ENCODE results near the gene LETM1. TPM values are rescaled to one million over a fixed set of nuclear protein-coding genes. Genes with fewer than 3 reads are reported as not detected.
"Not testable (repeated sequence)": the region's sequence is repeated elsewhere in the genome, so short reads cannot be mapped to it uniquely, and the experiment has no call there.

The LETM1 gene
- total RNA-seq, 1 donor from 2014 or later = 64.3 TPM

GRCh38 chr4:1851160-1851559 is 4.8 kb downstream of the LETM1 start:
- no peaks in the 10 kb centered on the region for H3K27me3 Mint-ChIP-seq
- no peak for DNase-seq (ENCODE audit: extremely low spot score, unreplicated experiment)
- H3K9me3 Mint-ChIP-seq = no peaks in the 10 kb centered on the region
- H3K36me3 Mint-ChIP-seq = no peaks in the 10 kb centered on the region
- H3K4me1 Mint-ChIP-seq (ENCODE audit: unreplicated experiment) = peaks cover 25% of the 10 kb centered on the region
- peak overlapping the region; percentile 41 for H3K4me3 Mint-ChIP-seq
- peak; percentile 38 for TF ChIP-seq CTCF (conservative IDR thresholded peaks at IDR 0.05)
- no peak overlapping the region for H3K27ac Mint-ChIP-seq

- DNase-seq (ENCODE audit: extremely low spot score, unreplicated experiment) = no peak
- no peaks in the 10 kb centered on the region for H3K36me3 Mint-ChIP-seq
- no peak overlapping the region for H3K4me3 Mint-ChIP-seq
- H3K4me1 Mint-ChIP-seq (ENCODE audit: unreplicated experiment) = peaks cover 25% of the 10 kb centered on the region
- H3K9me3 Mint-ChIP-seq = no peaks in the 10 kb centered on the region
- H3K27ac Mint-ChIP-seq = no peak overlapping the region
- H3K27me3 Mint-ChIP-seq = no peaks in the 10 kb centered on the region
- TF ChIP-seq CTCF (conservative IDR thresholded peaks at IDR 0.05) = no peak
Observed at GRCh38 chr4:1850276-1850675, 5.7 kb downstream of the LETM1 start.

GRCh38 chr4:1846580-1846979 is 9.4 kb downstream of the LETM1 start:
- no peaks in the 10 kb centered on the region for H3K36me3 Mint-ChIP-seq
- no peak overlapping the region for H3K4me3 Mint-ChIP-seq
- H3K27me3 Mint-ChIP-seq = no peaks in the 10 kb centered on the region
- H3K4me1 Mint-ChIP-seq (ENCODE audit: unreplicated experiment) = peaks cover 6% of the 10 kb centered on the region
- DNase-seq (ENCODE audit: extremely low spot score, unreplicated experiment) = no peak
- H3K9me3 Mint-ChIP-seq = no peaks in the 10 kb centered on the region
- no peak for TF ChIP-seq CTCF (conservative IDR thresholded peaks at IDR 0.05)
- H3K27ac Mint-ChIP-seq = no peak overlapping the region

- H3K4me3 Mint-ChIP-seq; H3K27me3 Mint-ChIP-seq; H3K36me3 Mint-ChIP-seq; H3K27ac Mint-ChIP-seq; DNase-seq (ENCODE audit: extremely low spot score, unreplicated experiment); H3K4me1 Mint-ChIP-seq (ENCODE audit: unreplicated experiment); H3K9me3 Mint-ChIP-seq: not testable (repeated sequence)
Observed at GRCh38 chr4:1844618-1845017, 11.3 kb downstream of the LETM1 start.

- H3K9me3 Mint-ChIP-seq = no peaks in the 10 kb centered on the region
- H3K4me1 Mint-ChIP-seq (ENCODE audit: unreplicated experiment) = no peaks in the 10 kb centered on the region
- H3K27me3 Mint-ChIP-seq = no peaks in the 10 kb centered on the region
- no peaks in the 10 kb centered on the region for H3K36me3 Mint-ChIP-seq
- no peak for DNase-seq (ENCODE audit: extremely low spot score, unreplicated experiment)
- no peak for TF ChIP-seq CTCF (conservative IDR thresholded peaks at IDR 0.05)
- no peak overlapping the region for H3K4me3 Mint-ChIP-seq
- H3K27ac Mint-ChIP-seq = no peak overlapping the region
Observed at GRCh38 chr4:1843852-1844251, 12.1 kb downstream of the LETM1 start.

- H3K4me1 Mint-ChIP-seq (ENCODE audit: unreplicated experiment) = no peaks in the 10 kb centered on the region
- DNase-seq (ENCODE audit: extremely low spot score, unreplicated experiment) = no peak
- no peak for TF ChIP-seq CTCF (conservative IDR thresholded peaks at IDR 0.05)
- H3K27me3 Mint-ChIP-seq = no peaks in the 10 kb centered on the region
- H3K27ac Mint-ChIP-seq = no peak overlapping the region
- H3K36me3 Mint-ChIP-seq = no peaks in the 10 kb centered on the region
- H3K9me3 Mint-ChIP-seq = no peaks in the 10 kb centered on the region
- no peak overlapping the region for H3K4me3 Mint-ChIP-seq
Observed at GRCh38 chr4:1842993-1843448, 12.9 kb downstream of the LETM1 start.
